Activated T-cell treated with anti-CD3 and anti-CD28 coated beads, Interleukin-2, amount 50 U/mL, for 4 hours (primary cell): Measurements from ENCODE around the gene P3H4. TPM values are rescaled to one million over a fixed set of nuclear protein-coding genes. Genes with fewer than 3 reads are reported as not detected.
A peak's percentile ranks its signal among the peaks of the same experiment; 100 is the strongest.
"Not testable (repeated sequence)": the region's sequence is repeated elsewhere in the genome, so short reads cannot be mapped to it uniquely, and the experiment has no call there.

ENCODE experiments used
- ATAC-seq, 2 donors: fragments of 200-7000 bp; cut with Tn5 transposase; one replicate each; pipeline ENCODE4 v1.10.0; 2021
- DNase-seq: peaks from one replicate; pipeline ENCODE4 v3.0.0-alpha.2; 2020
- H3K27me3 Mint-ChIP-seq: one replicate; pipeline ENCODE4 v1.8.0; 2021; ENCODE audit warnings: low read depth, mixed read lengths
- H3K36me3 Mint-ChIP-seq: one replicate; pipeline ENCODE4 v1.8.0; 2022; ENCODE audit warnings: mixed read lengths; ENCODE audit not compliant: insufficient read depth
- H3K4me1 Mint-ChIP-seq: one replicate; pipeline ENCODE4 v1.8.0; 2021; ENCODE audit warnings: low read depth, mixed read lengths
- H3K4me3 Mint-ChIP-seq: one replicate; pipeline ENCODE4 v1.8.0; 2021; ENCODE audit warnings: mild to moderate bottlenecking, moderate library complexity, mixed read lengths
- H3K9me3 Mint-ChIP-seq: one replicate; pipeline ENCODE4 v1.8.0; 2021; ENCODE audit warnings: mixed read lengths
- total RNA-seq, 3 donors: library from RNA; stranded (reverse); gene quantifications; one replicate each; pipeline ENCODE4 v1.2.1, GENCODE V29; 2021

P3H4 gene
- total RNA-seq, 3 donors from 2014 or later: 2.0 to 3.6 (median 2.5) TPM

DNA sequence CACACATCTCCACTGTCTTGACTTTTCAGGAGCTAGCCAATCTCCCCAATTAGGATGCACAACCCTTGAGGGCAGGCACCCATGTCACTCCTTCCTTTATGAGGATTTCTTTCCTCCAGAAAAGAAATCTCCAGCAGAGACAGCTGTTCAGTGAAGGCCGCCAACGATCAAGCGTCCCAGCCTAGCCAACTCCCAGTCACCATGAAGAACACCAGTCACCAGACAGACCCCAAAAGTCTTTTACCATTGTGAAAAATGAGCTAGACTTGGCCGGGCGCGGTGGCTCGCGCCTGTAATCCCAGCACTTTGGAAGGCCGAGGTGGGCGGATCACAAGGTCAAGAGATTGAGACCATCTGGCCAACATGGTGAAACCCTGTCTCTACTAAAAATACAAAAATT, 18.2 kb upstream of the P3H4 start:
- not testable (repeated sequence) for H3K27me3 Mint-ChIP-seq, H3K9me3 Mint-ChIP-seq, DNase-seq, ATAC-seq, H3K4me3 Mint-ChIP-seq, H3K4me1 Mint-ChIP-seq
- peaks cover 14% of the 10 kb centered on the region for H3K36me3 Mint-ChIP-seq

DNA sequence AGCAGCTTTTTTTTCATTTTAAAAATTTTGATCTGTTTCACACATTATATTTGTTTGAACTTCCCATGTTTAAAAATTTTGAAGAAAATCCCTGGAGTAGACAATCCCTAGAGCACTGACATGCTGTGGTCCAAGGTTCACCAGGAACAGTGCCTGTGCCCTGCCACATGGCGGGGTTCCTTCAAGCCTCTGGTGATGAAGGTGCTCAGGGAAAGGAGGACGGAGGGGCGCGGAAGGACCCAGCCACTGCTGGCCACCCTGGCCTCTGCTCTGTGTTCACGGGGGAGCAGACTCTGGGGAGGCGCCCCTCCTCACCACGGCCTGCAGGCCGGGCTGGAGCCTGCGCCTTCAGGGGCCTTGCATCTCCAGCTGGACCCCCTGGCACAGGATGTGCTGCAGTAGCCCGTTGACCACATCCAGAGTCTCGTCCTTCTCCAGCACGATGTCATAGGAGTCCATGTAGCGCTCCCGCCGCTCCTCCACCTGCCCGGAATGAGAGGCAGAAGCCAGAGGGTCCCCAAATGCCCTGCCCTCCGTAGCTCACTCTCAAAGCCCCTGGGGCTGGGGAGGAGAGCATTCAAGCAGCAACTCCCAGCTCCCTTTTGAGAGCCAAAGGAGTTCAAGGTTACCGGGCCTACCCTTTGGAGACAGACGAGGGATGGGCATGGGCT, 13.6 kb upstream of the P3H4 start:
- Mint-ChIP-seq H3K9me3 (no peaks in the 10 kb centered on the region), H3K27me3 (no peaks in the 10 kb centered on the region), H3K36me3 (peaks cover 7% of the 10 kb centered on the region), H3K4me3 (no peak overlapping the region), H3K4me1 (no peaks in the 10 kb centered on the region)
- ATAC-seq (no peak), DNase-seq (no peak)

DNA sequence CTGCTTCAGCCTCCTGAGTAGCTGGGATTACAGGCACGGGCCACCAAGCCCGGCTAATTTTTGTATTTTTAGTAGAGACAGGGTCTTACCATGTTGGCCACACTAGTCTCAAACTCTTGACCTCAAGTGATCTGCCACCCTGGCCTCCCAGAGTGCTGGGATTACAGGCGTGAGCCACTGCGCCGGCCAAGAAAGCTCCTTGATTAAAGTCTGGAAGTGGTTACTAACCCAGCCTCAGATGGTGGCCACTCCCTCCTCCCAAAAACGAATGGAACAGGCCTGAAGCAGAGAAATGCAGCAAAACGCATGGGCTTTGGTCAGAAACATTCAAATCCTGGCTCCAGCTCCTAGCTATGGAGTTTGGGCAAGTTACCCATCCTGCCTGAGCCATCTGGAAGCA, 12.3 kb upstream of the P3H4 start:
- H3K9me3 Mint-ChIP-seq: no peaks in the 10 kb centered on the region
- peaks cover 2% of the 10 kb centered on the region for H3K36me3 Mint-ChIP-seq
- no peaks in the 10 kb centered on the region for H3K4me1 Mint-ChIP-seq
- no peak overlapping the region for H3K4me3 Mint-ChIP-seq
- DNase-seq (no peak), ATAC-seq (no peak)
- no peaks in the 10 kb centered on the region for H3K27me3 Mint-ChIP-seq

DNA sequence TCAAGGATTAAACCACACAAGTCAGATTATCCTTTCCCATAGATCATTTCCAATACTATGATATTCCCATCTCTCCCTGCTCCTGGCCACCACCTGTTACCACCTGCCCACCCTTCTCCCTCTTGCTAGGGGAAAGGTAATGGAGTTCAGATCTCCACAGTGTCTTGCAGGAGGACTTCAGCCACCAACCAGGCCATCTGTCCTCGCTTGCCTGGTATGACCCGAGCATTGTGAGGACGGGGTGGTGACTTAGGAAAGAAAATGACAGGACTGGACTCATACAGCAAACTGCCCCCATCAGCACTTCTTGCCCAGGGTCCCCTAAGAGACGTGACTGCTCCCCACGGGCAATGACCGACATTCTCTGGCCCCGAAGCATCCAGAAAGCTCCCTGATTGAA, 11.8 kb upstream of the P3H4 start:
- Mint-ChIP-seq H3K4me1 (no peaks in the 10 kb centered on the region), H3K4me3 (no peak overlapping the region), H3K9me3 (no peaks in the 10 kb centered on the region), H3K36me3 (no peaks in the 10 kb centered on the region), H3K27me3 (no peaks in the 10 kb centered on the region)
- no peak for DNase-seq
- ATAC-seq: no peak

DNA sequence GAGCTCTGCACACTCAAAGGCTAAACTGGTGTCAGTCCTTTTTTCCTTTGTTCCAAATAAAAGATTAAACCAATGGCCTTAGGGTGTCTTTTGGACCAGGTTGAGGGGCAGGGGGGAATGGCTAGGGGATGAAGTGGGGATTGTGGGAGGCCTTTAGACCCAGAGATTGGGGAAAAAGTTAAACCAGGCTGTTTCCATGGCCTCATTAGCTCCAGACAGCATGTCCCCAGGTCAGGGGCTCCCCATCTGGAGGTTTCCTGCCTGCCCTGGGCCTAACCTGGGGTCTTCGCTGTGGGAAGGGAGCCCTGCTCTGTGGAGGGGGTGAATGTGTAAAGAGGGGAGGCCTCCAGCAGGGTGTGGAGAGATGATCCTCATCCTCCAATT, 11.4 kb upstream of the P3H4 start:
- no peak overlapping the region for H3K4me3 Mint-ChIP-seq
- no peaks in the 10 kb centered on the region for H3K27me3 Mint-ChIP-seq
- H3K4me1 Mint-ChIP-seq: no peaks in the 10 kb centered on the region
- DNase-seq (no peak), ATAC-seq (no peak)
- H3K36me3 Mint-ChIP-seq: no peaks in the 10 kb centered on the region
- no peaks in the 10 kb centered on the region for H3K9me3 Mint-ChIP-seq

DNA sequence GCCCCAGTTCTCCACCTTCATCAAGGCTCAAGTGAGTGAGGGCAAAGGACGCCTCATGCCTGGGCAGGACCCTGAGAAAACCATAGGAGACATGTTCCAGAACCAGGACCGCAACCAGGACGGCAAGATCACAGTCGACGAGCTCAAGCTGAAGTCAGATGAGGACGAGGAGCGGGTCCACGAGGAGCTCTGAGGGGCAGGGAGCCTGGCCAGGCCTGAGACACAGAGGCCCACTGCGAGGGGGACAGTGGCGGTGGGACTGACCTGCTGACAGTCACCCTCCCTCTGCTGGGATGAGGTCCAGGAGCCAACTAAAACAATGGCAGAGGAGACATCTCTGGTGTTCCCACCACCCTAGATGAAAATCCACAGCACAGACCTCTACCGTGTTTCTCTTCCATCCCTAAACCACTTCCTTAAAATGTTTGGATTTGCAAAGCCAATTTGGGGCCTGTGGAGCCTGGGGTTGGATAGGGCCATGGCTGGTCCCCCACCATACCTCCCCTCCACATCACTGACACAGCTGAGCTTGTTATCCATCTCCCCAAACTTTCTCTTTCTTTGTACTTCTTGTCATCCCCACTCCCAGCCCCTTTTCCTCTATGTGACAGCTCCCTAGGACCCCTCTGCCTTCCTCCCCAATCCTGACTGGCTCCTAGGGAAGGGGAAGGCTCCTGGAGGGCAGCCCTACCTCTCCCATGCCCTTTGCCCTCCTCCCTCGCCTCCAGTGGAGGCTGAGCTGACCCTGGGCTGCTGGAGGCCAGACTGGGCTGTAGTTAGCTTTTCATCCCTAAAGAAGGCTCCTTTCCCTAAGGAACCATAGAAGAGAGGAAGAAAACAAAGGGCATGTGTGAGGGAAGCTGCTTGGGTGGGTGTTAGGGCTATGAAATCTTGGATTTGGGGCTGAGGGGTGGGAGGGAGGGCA, 10.7 kb upstream of the P3H4 start:
- DNase-seq (no peak), ATAC-seq (no peak)
- Mint-ChIP-seq H3K4me3 (no peak overlapping the region), H3K27me3 (no peaks in the 10 kb centered on the region), H3K4me1 (no peaks in the 10 kb centered on the region), H3K36me3 (no peaks in the 10 kb centered on the region), H3K9me3 (no peaks in the 10 kb centered on the region)

DNA sequence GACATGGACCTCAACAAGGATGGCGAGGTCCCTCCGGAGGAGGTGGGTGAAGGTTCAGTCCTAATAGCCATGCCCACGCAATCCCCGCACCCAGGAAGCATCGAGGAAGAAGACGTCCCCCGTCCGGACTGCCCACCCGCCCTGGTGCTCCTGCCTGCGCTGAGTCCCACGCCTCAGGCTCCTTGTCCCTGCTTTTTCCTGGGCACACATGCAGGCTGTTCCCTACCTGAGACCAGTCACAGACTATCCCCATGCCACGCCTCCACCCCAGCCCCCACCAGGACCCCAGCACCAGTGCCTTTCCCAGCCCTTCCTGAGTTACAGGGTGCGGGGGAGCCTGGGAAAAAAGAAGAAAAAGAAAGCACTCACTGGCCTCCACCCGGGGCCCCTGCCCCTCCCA, 10.0 kb upstream of the P3H4 start:
- no peaks in the 10 kb centered on the region for H3K36me3 Mint-ChIP-seq
- ATAC-seq: no peak
- H3K4me3 Mint-ChIP-seq: no peak overlapping the region
- DNase-seq: no peak
- H3K4me1 Mint-ChIP-seq: no peaks in the 10 kb centered on the region
- no peaks in the 10 kb centered on the region for H3K27me3 Mint-ChIP-seq
- no peaks in the 10 kb centered on the region for H3K9me3 Mint-ChIP-seq

DNA sequence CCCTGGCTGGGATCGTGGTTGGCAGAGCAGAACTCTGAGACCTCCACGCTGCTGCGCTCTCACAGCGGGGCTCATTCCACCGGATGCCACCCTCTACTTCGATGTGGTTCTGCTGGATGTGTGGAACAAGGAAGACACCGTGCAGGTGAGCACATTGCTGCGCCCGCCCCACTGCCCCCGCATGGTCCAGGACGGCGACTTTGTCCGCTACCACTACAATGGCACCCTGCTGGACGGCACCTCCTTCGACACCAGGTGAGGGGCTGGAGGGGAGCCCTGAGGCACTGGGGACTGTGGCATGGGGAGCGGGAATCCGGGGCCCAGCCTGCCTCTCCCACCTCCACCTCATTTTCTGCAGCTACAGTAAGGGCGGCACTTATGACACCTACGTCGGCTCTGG, 6.3 kb upstream of the P3H4 start:
- H3K9me3 Mint-ChIP-seq: no peaks in the 10 kb centered on the region
- H3K27me3 Mint-ChIP-seq: peaks cover 2% of the 10 kb centered on the region
- H3K36me3 Mint-ChIP-seq: no peaks in the 10 kb centered on the region
- no peak for ATAC-seq
- H3K4me1 Mint-ChIP-seq: peaks cover 2% of the 10 kb centered on the region
- DNase-seq: no peak
- no peak overlapping the region for H3K4me3 Mint-ChIP-seq

DNA sequence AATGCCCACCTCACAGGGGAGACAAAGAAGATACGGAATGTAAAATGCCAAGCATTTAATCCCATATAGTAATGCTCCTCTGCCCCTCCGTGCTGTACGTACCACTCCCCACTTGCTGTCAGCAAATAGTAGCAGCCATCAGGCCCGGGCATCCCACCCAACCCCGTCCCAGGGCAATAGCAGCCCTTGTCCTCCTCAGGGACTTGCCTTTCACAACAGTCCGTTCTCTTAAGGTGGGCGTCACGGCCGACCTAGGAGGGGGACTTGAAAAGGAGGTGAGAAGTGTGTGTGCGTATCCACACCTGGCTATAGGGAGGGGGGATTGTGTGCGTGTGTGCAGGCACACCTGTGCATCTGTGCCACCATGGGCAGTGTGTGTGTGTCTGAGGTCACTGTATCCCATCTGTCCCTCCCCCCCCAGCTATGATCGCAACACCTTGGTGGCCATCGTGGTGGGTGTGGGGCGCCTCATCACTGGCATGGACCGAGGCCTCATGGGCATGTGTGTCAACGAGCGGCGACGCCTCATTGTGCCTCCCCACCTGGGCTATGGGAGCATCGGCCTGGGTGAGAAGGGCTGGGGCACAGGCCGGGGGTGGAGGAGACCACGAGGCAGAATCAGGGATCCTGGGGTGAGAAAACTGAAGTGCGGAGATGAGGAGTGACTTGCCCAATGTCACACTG, 5.0 kb upstream of the P3H4 start:
- Mint-ChIP-seq H3K9me3 (no peaks in the 10 kb centered on the region), H3K4me3 (no peak overlapping the region), H3K36me3 (no peaks in the 10 kb centered on the region), H3K27me3 (peaks cover 2% of the 10 kb centered on the region), H3K4me1 (peaks cover 8% of the 10 kb centered on the region)
- DNase-seq (no peak), ATAC-seq (no peak)

DNA sequence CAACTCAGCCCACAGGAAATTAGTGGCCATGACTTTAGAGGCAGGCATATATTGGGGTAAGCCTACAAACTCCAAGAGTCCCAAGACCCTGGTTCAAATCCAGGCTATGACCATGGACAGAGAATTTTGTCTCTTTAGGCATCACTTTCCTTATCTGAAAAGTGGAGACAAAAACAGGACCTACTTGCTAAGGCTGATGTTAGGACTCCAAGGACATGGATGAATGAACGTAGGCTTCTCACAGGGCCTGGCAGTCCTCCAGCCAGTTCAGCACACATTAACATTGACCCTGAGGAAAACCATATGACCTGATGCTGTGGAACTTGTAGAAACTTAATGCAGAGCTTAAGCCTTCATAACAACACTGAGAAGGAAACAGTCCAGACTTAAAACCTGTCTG, 2.4 kb upstream of the P3H4 start:
- H3K9me3 Mint-ChIP-seq: no peaks in the 10 kb centered on the region

DNA sequence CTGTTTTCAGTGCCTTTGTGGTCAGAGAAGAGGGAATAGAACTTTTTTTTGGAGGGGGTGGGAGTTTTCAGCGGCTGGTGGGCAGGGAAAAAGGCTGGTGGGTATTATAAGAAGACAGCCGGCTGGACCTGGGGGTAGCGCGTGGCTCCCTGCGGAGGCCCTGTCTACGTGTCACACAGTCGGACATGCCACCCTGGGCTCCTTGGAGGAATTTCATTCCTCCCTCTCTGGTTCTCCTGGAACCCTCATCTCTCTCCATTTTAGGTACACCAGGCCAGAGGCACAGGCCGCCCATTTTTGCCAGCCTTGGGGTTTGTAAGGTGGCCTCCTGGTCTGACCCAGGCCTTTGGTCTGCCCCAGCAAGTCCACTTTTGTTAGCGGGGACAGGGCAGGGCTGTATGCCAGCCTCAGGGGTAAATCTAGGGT, 2.0 kb upstream of the P3H4 start:
- ATAC-seq (no peak), DNase-seq (no peak)
- H3K4me3 Mint-ChIP-seq: no peak overlapping the region
- H3K36me3 Mint-ChIP-seq: no peaks in the 10 kb centered on the region
- H3K4me1 Mint-ChIP-seq: peaks cover 23% of the 10 kb centered on the region
- H3K9me3 Mint-ChIP-seq: no peaks in the 10 kb centered on the region
- peaks cover 2% of the 10 kb centered on the region for H3K27me3 Mint-ChIP-seq

More for the DNA sequence above, 2.4 kb upstream of the P3H4 start:
- Mint-ChIP-seq H3K4me1 (peaks cover 23% of the 10 kb centered on the region), H3K36me3 (no peaks in the 10 kb centered on the region), H3K27me3 (peaks cover 2% of the 10 kb centered on the region), H3K4me3 (no peak overlapping the region)
- ATAC-seq: no peak
- DNase-seq: no peak

DNA sequence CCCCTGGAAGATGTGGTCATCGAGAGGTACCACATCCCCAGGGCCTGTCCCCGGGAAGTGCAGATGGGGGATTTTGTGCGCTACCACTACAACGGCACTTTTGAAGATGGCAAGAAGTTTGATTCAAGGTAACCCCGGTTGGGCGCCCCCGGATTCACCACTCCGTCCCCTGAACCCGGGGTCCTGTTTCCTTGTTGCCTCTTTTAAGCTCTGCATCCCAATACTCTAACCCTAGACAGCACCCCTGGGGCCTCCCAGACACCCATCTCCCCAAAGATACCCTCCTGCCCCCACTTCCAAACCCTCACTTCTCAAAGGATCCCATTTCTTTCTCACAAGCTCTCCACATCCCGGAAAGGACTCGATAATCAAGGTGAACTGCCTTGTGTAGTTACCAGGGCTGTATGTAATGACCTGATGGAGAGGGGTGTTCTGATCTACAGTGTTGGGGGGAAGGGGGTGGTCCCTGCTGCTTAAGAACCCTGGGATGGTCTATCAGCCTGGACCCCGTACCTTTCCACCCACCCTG, 1.5 kb upstream of the P3H4 start:
- H3K4me1 Mint-ChIP-seq: peaks cover 23% of the 10 kb centered on the region
- DNase-seq (no peak), ATAC-seq (no peak)
- H3K27me3 Mint-ChIP-seq: peaks cover 2% of the 10 kb centered on the region
- no peaks in the 10 kb centered on the region for H3K9me3 Mint-ChIP-seq
- H3K4me3 Mint-ChIP-seq: peak overlapping the region; percentile 0
- H3K36me3 Mint-ChIP-seq: no peaks in the 10 kb centered on the region

DNA sequence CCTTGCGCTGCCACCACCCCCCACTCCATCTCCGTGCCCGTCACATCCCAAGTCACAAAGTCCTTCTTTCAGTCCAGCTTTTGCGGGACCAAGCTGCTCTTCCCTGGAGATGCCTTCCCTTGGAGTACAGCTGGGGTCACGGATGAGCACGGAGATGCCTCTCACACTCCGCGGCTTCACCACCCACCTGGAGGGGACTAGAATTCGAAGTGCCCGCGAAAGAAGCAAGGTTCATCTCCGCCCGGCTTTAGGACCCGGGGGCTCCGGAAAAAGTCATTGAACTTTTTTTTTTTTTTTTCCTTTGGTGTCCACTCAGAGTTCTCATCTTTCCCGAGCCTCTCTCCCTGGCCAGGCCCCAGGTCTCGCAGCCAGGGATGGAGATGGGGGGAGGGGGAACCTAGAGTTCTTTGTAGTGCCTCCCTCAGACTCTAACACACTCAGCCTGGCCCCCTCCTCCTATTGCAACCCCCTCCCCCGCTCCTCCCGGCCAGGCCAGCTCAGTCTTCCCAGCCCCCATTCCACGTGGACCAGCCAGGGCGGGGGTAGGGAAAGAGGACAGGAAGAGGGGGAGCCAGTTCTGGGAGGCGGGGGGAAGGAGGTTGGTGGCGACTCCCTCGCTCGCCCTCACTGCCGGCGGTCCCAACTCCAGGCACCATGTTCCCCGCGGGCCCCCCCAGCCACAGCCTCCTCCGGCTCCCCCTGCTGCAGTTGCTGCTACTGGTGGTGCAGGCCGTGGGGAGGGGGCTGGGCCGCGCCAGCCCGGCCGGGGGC, 817 bp upstream of the P3H4 start, which contains the start of gene FKBP10:
TSS of gene FKBP10 (plus strand) at position 624 of the 771 bp plus-strand sequence. CDS start at position 655, 31 bp downstream.
- ATAC-seq (peak; percentile 2 to 5), DNase-seq (peak; percentile 21)
- Mint-ChIP-seq H3K9me3 (no peaks in the 10 kb centered on the region), H3K27me3 (peaks cover 2% of the 10 kb centered on the region), H3K36me3 (no peaks in the 10 kb centered on the region), H3K4me1 (peaks cover 23% of the 10 kb centered on the region), H3K4me3 (peak within 1 kb of the TSS; percentile 81)
